HL-60 (cell line): Measurements from ENCODE around the gene CGB7.
A peak's percentile ranks its signal among the peaks of the same experiment; 100 is the strongest.
"Not testable (repeated sequence)": the region's sequence is repeated elsewhere in the genome, so short reads cannot be mapped to it uniquely, and the experiment has no call there.

Source experiments
- DNase-seq, 2 experiments: peaks; one replicate each; pipeline ENCODE4 v3.0.0-alpha.2; 2010 to 2020; ENCODE audit warnings: low read depth in 1 of 2, low spot score in 1 of 2
- H3K27ac ChIP-seq: fragments of 250-450 bp; sonication (Bioruptor Pico); replicated peaks from 2 replicates; pipeline ENCODE4 v1.5.1; 2020; ENCODE audit warnings: mild to moderate bottlenecking, moderate library complexity
- H3K27me3 ChIP-seq: fragments of 250-450 bp; sonication (Bioruptor Pico); 2 replicates; pipeline ENCODE4 v1.5.1; 2021; ENCODE audit warnings: mild to moderate bottlenecking, moderate library complexity; ENCODE audit not compliant: insufficient read depth, poor library complexity, severe bottlenecking
- H3K4me3 ChIP-seq: replicated peaks from 2 replicates; pipeline ENCODE4 v1.5.1; 2011; ENCODE audit warnings: mild to moderate bottlenecking, control low read depth, low read length; ENCODE audit not compliant: insufficient read depth
- CTCF ChIP-seq: IDR thresholded peaks from one replicate; pipeline ENCODE4 v1.5.1; 2011; ENCODE audit warnings: low read length, control low read depth, inconsistent platforms; ENCODE audit not compliant: insufficient read depth
- GABPA ChIP-seq: IDR thresholded peaks from 2 replicates; pipeline ENCODE4 v1.6.1; 2012; ENCODE audit warnings: low read depth
- POLR2AphosphoS5 ChIP-seq: IDR thresholded peaks from 2 replicates; pipeline ENCODE4 v1.6.1; 2012; ENCODE audit warnings: low read depth
- REST ChIP-seq: IDR thresholded peaks from 2 replicates; pipeline ENCODE4 v1.6.1; 2012; ENCODE audit warnings: low read depth; ENCODE audit not compliant: insufficient replicate concordance
- SPI1 ChIP-seq: IDR thresholded peaks from 2 replicates; pipeline ENCODE4 v1.6.1; 2012; ENCODE audit warnings: low read depth, mild to moderate bottlenecking, borderline replicate concordance

The CGB7 gene

GRCh38 chr19:49080392-49080791, 22.8 kb upstream of the CGB7 start:
- no peak overlapping the region for H3K4me3 ChIP-seq
- no peaks in the 10 kb centered on the region for H3K27me3 ChIP-seq
- no peak for DNase-seq
- TF ChIP-seq REST (no peak), GABPA (no peak), POLR2AphosphoS5 (no peak), SPI1 (no peak), CTCF (no peak)
- H3K27ac ChIP-seq: no peak overlapping the region

DNA sequence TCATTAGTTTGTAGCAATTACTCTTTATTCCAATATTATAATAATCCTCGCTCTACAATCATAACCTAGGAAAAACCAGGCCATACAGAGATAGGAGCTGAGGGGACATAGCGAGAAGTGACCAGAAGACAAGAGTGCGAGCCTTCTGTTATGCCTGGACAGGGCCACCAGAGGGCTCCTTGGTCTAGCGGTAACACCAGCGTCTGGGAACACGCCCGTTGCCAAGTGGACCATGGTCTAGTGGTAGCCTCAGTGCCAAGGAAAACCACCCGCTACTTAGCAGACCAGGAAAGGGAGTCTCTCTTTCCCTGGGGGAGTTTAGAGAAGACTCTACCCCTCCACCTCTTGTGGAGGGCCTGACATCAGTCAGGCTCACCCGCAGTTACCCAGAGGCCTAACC, 17.3 kb upstream of the CGB7 start:
- DNase-seq: peak in 1 of 2 experiments; percentile 53
- H3K27ac ChIP-seq, H3K4me3 ChIP-seq: not testable (repeated sequence)
- H3K27me3 ChIP-seq: peaks cover 25% of the 10 kb centered on the region

DNA sequence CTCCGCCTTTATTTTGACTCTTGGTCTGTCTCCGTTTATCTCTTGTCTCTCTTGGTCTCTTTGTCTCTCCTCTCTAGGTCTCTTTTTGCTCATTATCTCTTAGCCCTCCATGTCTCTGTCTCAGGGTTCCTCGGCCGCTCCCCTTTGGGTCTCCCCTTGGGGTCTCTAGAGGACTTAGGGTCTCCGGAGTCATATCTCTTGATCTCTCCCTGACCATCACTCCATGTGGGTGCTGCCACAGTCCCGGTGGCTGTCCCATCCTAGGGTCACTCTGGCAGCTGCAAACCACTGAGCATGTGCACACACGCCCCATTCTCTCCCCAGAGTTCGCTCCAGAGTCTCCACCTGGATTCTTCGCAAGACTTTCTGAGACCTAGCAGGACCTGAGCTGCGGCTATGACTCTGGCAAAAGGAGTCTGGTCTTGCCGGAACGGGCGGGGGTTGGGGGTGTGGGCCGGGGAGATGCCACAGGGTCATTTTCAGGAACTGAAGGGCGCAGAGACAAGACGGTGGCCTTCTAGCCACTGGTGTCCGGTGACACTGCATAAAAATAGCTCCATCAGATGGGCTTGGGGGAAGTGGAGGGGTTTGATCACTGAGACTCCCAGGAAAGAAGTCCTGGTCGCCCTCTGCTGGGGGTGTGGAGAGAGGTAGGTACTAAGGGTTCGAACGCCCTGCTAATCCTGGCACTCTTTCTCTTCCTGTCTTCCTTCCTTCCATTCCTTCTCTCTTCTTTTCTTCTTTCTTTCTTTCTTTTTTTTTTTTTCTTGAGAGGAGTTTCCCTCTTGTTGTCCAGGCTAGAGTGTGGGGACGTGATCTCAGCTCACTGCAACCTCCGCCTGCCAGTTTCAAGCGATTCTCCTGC, 16.2 kb upstream of the CGB7 start:
- Histone ChIP-seq H3K27me3 (peaks cover 27% of the 10 kb centered on the region), H3K27ac (no peak overlapping the region), H3K4me3 (no peak overlapping the region)
- TF ChIP-seq REST (no peak), SPI1 (peak; percentile 31; the same call in 1 of the 2 replicates), GABPA (no peak)
- peak in 1 of 2 experiments; percentile 42 for DNase-seq

DNA sequence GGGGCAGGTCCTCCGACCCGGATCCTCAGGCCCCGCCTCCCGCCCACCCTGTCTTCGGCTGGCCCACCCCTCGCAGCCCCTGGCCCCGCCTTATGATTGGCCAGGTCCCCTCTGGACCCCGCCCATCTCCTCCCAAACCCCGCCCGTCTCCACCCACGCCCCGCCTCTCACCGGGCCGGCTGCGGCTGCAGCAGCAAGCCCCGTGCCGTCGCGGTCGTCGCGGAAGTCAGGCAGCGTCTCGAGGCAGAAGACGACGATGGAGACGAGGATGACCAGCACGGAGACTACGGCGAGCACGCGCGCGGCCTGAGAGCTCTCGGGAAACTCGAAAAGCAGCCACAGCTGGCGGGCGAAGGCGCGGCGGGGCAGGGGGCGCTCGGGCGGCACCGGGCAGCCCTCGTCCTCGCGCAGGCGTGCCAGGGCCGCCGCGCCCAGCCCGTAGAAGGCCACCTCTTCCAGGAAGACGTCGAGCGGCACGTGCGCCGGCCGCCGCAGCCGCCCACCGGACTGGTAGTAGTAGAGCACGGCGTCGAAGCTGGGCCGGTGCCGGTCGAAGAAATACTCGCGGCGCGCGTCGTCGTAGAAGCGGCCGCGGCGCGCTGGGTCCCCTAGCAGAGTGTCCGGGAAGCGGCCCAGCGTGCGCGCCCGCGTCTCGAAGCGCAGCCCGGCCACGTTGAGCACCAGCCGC, 14.5 kb upstream of the CGB7 start:
- DNase-seq: no peak
- Histone ChIP-seq H3K27me3 (peaks cover 32% of the 10 kb centered on the region), H3K4me3 (no peak overlapping the region), H3K27ac (no peak overlapping the region)
- no peak for TF ChIP-seq REST
- no peak for TF ChIP-seq GABPA
